GM18870 (cell line): ENCODE results near the gene NCAPD3.
A peak's percentile ranks its signal among the peaks of the same experiment; 100 is the strongest.

ENCODE experiments used
- ATAC-seq: cut with Tn5 transposase; IDR thresholded peaks from one replicate; pipeline ENCODE4 v1.9.1; 2021; ENCODE audit warnings: moderate library complexity; ENCODE audit not compliant: unreplicated experiment

NCAPD3 gene

GRCh38 chr11:134254433-134255183, 30.8 kb upstream of the NCAPD3 start:
- no peak for ATAC-seq

GRCh38 chr11:134253188-134253993, 29.6 kb upstream of the NCAPD3 start, which contains the start of the genes ACAD8 and THYN1:
Gene ACAD8 (plus strand): TSS chr11:134253568. CDS start chr11:134253601, 33 bp downstream.
Gene THYN1 (minus strand): TSS chr11:134253352. CDS start chr11:134252882, 470 bp downstream.
- peak; percentile 97 for ATAC-seq

GRCh38 chr11:134252346-134253187, 28.8 kb upstream of the NCAPD3 start:
- peak; percentile 40 for ATAC-seq

GRCh38 chr11:134250675-134251074, 26.9 kb upstream of the NCAPD3 start:
- ATAC-seq, result no peak

- no peak for ATAC-seq
These were observed 26.5 kb upstream of the NCAPD3 start for GRCh38 chr11:134250246-134250645.

- ATAC-seq, result no peak
These were observed 25.2 kb upstream of the NCAPD3 start for GRCh38 chr11:134248910-134249480.

- no peak for ATAC-seq
These were observed 22.9 kb upstream of the NCAPD3 start for GRCh38 chr11:134246678-134247077.

- no peak for ATAC-seq
These were observed 22.3 kb upstream of the NCAPD3 start for GRCh38 chr11:134246100-134246499.

GRCh38 chr11:134245434-134245833, 21.7 kb upstream of the NCAPD3 start:
- ATAC-seq, result no peak

GRCh38 chr11:134244593-134244992, 20.8 kb upstream of the NCAPD3 start:
- peak; percentile 64 for ATAC-seq

- no peak for ATAC-seq
These were observed 20.1 kb upstream of the NCAPD3 start for GRCh38 chr11:134243913-134244312.

GRCh38 chr11:134242376-134242775, 18.6 kb upstream of the NCAPD3 start:
- no peak for ATAC-seq

GRCh38 chr11:134240592-134240991, 16.8 kb upstream of the NCAPD3 start:
- ATAC-seq, result no peak

GRCh38 chr11:134238956-134239355, 15.2 kb upstream of the NCAPD3 start:
- ATAC-seq, result no peak

GRCh38 chr11:134237557-134237922, 13.8 kb upstream of the NCAPD3 start:
- no peak for ATAC-seq

GRCh38 chr11:134236834-134237556, 13.2 kb upstream of the NCAPD3 start:
- no peak for ATAC-seq

GRCh38 chr11:134235399-134235798, 11.6 kb upstream of the NCAPD3 start:
- ATAC-seq, result no peak

- no peak for ATAC-seq
These were observed 10.0 kb upstream of the NCAPD3 start for GRCh38 chr11:134233729-134234179.

GRCh38 chr11:134231958-134232659, 8.3 kb upstream of the NCAPD3 start:
- no peak for ATAC-seq
